Measurements from ENCODE around the gene TRAPPC2B. TPM values are rescaled to one million over a fixed set of nuclear protein-coding genes. Genes with fewer than 3 reads are reported as not detected.

The TRAPPC2B gene
- 13.1 to 17.4 TPM (median 13.3 TPM) in 5 replicates for total RNA-seq (2022; extraction: Qiagen RNA extraction)

DNA sequence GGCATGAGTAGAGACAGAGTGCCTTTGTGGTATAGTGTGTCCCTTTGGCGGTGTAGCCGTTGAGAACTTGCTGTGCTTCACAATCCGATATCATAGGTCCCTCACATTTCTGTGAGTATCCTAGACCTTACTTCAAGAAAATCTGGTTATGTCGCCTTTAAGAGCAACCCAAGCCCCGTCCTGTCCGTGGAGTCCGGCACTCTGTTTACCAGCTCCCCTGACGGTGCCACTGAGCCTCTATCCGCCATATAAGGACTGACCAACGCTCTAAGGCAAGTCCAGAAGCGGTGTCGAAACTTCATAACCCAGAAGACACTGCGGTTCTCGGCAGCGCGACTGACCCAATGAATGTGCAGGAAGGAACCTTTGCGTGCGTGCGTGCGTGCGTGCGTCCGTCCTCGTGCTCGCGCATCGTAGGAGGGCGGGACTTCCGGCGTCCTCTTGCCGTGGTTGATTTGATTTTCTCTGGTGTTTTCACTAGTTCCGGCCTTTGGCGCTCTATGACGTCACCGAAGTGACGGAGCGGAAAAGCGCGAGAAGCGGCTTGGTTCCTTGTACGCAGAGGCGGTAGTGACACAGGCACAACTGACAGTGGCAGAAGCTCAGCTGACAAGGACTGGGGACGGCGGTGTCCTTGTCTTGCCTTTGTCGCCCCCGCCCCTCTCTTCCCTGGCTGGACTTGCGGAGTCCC lies at the start of gene TRAPPC2B, which contains the start of gene ZNF547:
Gene TRAPPC2B, plus strand, starts transcription at position 555 of the 691 bp plus-strand sequence. CDS start 1,283 bp downstream, outside the sequence.
Gene ZNF547, plus strand, starts transcription at position 555 of the 691 bp plus-strand sequence. CDS start 5,005 bp downstream, outside the sequence.

GRCh38 chr19:57320180-57321084 lies 42.9 kb upstream of the TRAPPC2B start, which contains the start of gene ZNF543:
Gene ZNF543 (plus strand): TSS chr19:57320472. CDS start chr19:57320854, 382 bp downstream.

DNA sequence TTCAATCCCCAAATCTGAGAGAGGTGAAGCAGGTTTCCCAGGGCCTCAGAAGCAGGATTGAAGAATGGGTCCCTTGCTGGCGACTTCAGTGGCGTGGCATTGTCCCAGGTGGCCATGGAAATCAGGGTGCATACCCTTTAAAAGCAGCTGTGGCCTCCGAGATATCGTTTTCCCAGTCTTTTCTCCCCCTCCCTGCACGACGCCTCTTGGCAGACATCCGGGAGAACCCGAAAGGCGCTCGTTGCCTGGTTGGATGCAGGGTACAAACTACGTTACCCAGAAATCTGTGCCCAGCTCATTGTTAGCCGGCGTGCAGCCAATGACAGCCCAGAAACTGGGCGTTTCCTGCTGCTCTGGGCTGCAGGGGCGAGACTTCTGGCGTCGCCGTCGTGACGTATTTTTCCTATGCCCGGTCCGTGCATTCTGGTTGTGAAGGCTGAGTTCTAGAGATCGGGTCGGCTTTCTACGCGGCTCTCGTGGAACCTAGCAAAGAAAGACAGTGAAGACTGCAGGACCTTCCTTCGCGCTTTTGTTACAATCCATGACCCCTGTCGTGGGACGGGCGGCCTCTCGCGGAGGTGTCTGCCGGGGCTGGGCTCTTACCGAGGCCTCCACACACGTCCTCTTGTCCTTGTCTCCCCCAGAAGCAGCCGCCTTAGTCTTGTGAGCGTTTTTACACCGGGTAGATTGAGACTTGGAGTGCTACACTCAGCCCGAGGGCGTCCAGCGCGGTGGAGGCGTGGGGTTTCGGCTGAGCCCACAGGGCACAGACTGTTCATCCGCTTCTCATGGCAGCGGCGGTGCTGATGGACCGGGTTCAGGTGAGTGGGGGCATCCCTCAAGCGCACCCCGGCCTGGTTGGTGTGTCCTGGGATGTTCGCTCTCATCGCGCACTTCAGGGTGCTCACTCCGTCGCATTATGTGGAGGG lies 12.2 kb upstream of the TRAPPC2B start, which contains the start of gene ZNF304:
Gene ZNF304, plus strand, starts transcription at position 395 of the 929 bp plus-strand sequence. Its CDS starts 394 bp downstream, at position 789.

DNA sequence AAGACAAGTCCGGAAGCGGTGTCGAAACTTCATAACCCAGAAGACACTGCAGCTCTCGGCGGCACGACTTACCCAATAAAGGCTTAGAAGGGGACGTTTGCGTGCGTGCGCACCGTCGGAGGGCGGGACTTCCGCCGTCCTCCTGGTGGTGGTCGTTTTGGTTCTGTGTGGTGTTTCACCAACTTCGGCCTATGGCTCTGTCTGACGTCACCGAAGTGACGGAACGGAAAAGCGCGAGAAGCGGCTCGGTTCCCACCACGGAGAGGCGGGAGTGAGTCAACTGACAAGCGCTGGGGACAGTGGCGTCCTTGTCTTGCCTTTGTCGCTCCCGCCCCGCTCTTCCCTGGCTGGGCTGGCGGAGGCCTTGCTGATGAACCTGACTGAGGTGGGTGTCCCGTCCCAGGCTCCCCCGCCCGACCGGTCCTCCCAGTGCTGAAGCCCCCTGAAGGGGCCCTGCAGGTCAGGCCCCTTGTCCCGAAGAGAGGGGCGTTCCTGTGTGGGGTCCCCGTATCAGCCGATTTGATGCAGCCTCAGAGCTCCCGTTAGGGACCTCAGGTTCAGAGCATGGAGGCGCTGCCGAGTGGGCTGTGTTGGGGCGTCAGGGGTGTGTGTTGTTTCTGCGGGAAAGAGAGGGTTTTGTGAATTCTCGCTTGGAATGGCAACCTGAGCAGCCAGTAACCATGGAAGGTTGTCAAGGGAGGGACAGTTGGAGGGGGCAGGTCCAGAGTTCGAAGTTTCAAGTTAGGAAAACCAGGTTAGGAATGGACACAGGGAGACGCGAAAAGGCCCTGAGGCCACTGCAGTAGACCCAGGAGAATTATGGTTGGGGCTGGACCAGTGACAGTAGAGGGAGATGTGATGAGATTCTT lies 26.6 kb downstream of the TRAPPC2B start, which contains the start of gene ZNF548:
Gene ZNF548, plus strand, starts transcription at position 125 of the 869 bp plus-strand sequence. Its CDS starts 246 bp downstream, at position 371.

GRCh38 chr19:57410877-57411671 lies 47.7 kb downstream of the TRAPPC2B start, which contains the start of gene ZNF17:
Gene ZNF17 (plus strand): TSS chr19:57411161. CDS start chr19:57413616, 2,455 bp downstream.

Other genes with a start within 250 kb of the TRAPPC2B start
- gene USP29, start 243.6 kb upstream of the TRAPPC2B start, total RNA-seq (2022; extraction: Qiagen RNA extraction), result not detected in 5 replicates
- gene ZIM3, start 218.3 kb upstream of the TRAPPC2B start, total RNA-seq (2022; extraction: Qiagen RNA extraction), result not detected in 5 replicates
- gene DUXA, start 196.1 kb upstream of the TRAPPC2B start, total RNA-seq (2022; extraction: Qiagen RNA extraction), result 0.08 to 0.11 TPM in 2 of 5 replicates, not detected in the others
- 7.5 to 9.6 TPM (median 8.1 TPM) in 5 replicates for gene ZNF264, start 172.1 kb upstream of the TRAPPC2B start, total RNA-seq (2022; extraction: Qiagen RNA extraction)
- gene AURKC, start 132.5 kb upstream of the TRAPPC2B start, total RNA-seq (2022; extraction: Qiagen RNA extraction), result 0.26 to 0.62 TPM (median 0.40 TPM) in 5 replicates
- 1.5 to 2.8 TPM (median 2.3 TPM) in 5 replicates for gene ZNF805, start 122.9 kb upstream of the TRAPPC2B start, total RNA-seq (2022; extraction: Qiagen RNA extraction)
- 0.92 to 1.9 TPM (median 1.1 TPM) in 5 replicates for gene ZNF460, start 83.1 kb upstream of the TRAPPC2B start, total RNA-seq (2022; extraction: Qiagen RNA extraction)
- 1.6 to 1.9 TPM (median 1.7 TPM) in 5 replicates for gene ZNF543, start 43.1 kb upstream of the TRAPPC2B start, total RNA-seq (2022; extraction: Qiagen RNA extraction)
- gene ZNF304, start 12.3 kb upstream of the TRAPPC2B start, total RNA-seq (2022; extraction: Qiagen RNA extraction), result 2.2 to 2.6 TPM (median 2.2 TPM) in 5 replicates
- gene ZNF547, start within 50 bp of the TRAPPC2B start, total RNA-seq (2022; extraction: Qiagen RNA extraction), result 1.0 to 1.7 TPM (median 1.5 TPM) in 5 replicates
- gene ZNF548, start 26.3 kb downstream of the TRAPPC2B start, total RNA-seq (2022; extraction: Qiagen RNA extraction), result 3.8 to 4.8 TPM (median 4.0 TPM) in 5 replicates
- gene ZNF17, start 47.6 kb downstream of the TRAPPC2B start, total RNA-seq (2022; extraction: Qiagen RNA extraction), result 5.0 to 7.8 TPM (median 5.2 TPM) in 5 replicates
- 12.5 to 13.8 TPM (median 13.5 TPM) in 5 replicates for gene ZNF749, start 71.8 kb downstream of the TRAPPC2B start, total RNA-seq (2022; extraction: Qiagen RNA extraction)
- gene VN1R1, start 93.6 kb downstream of the TRAPPC2B start, total RNA-seq (2022; extraction: Qiagen RNA extraction), result 0.06 to 0.13 TPM in 2 of 5 replicates, not detected in the others
- 0.86 to 1.8 TPM (median 1.6 TPM) in 5 replicates for gene ZNF772, start 114.0 kb downstream of the TRAPPC2B start, total RNA-seq (2022; extraction: Qiagen RNA extraction)
- 5.3 to 6.8 TPM (median 6.5 TPM) in 5 replicates for gene ZNF419, start 124.2 kb downstream of the TRAPPC2B start, total RNA-seq (2022; extraction: Qiagen RNA extraction)
- gene ZNF773, start 136.4 kb downstream of the TRAPPC2B start, total RNA-seq (2022; extraction: Qiagen RNA extraction), result 4.2 to 5.7 TPM (median 4.9 TPM) in 5 replicates
- 1.7 to 2.0 TPM (median 1.8 TPM) in 5 replicates for gene ZNF549, start 163.8 kb downstream of the TRAPPC2B start, total RNA-seq (2022; extraction: Qiagen RNA extraction)
- 2.6 to 4.2 TPM (median 3.9 TPM) in 5 replicates for gene ZNF550, start 196.3 kb downstream of the TRAPPC2B start, total RNA-seq (2022; extraction: Qiagen RNA extraction)
- 3.8 to 5.0 TPM (median 4.4 TPM) in 5 replicates for gene ZNF416, start 215.4 kb downstream of the TRAPPC2B start, total RNA-seq (2022; extraction: Qiagen RNA extraction)
- 0.03 to 0.08 TPM in 2 of 5 replicates, not detected in the others for gene ZIK1, start 220.6 kb downstream of the TRAPPC2B start, total RNA-seq (2022; extraction: Qiagen RNA extraction)
- gene ZNF530, start 236.3 kb downstream of the TRAPPC2B start, total RNA-seq (2022; extraction: Qiagen RNA extraction), result 4.3 to 5.1 TPM (median 4.6 TPM) in 5 replicates

Measured in A549 treated with dexamethasone at 1 μM for 4 hours (cell line).